Caco-2 (cell line): Measurements from ENCODE around the gene IL12RB2. TPM values are rescaled to one million over a fixed set of nuclear protein-coding genes. Genes with fewer than 3 reads are reported as not detected.

Source experiments
- BruUV-seq: library from RNA; stranded (reverse); fragments of 400-500 nt; replicated peaks from 2 replicates; lab custom pipeline; 2021; lab: Mats Ljungman, UMichigan
- CTCF ChIA-PET: fragments of 300-600 bp; sonication (Branson Sonifier 250); formaldehyde crosslinking; loops from one replicate; lab custom pipeline; 2022; ENCODE audit warnings: antibody characterized with exemption; lab: Charles Lee
- POLR2A ChIA-PET: fragments of 300-600 bp; sonication (Branson Sonifier 250); formaldehyde crosslinking; loops from one replicate; lab custom pipeline; 2022; ENCODE audit warnings: antibody characterized with exemption; lab: Charles Lee
- DNase-seq, 2 experiments: peaks; one replicate each; pipeline versions ENCODE4 v3.0.0 to v3.0.0-alpha.2; 2020 to 2022
- H3K27me3 ChIP-seq: replicated peaks from 2 replicates; pipeline ENCODE4 v1.6.0; 2011; ENCODE audit warnings: low read length; ENCODE audit not compliant: control insufficient read depth, insufficient read depth
- H3K36me3 ChIP-seq: 2 replicates; pipeline ENCODE4 v1.5.1; 2011; ENCODE audit warnings: low read length; ENCODE audit not compliant: control insufficient read depth, insufficient read depth
- H3K4me1 ChIP-seq: fragments of 250-450 bp; sonication (Bioruptor Pico); 2 replicates; pipeline ENCODE4 v1.5.1; 2020; ENCODE audit warnings: mild to moderate bottlenecking
- H3K4me3 ChIP-seq: 2 replicates; pipeline ENCODE4 v1.5.1; 2011; ENCODE audit warnings: low read depth, mild to moderate bottlenecking, control low read depth, low read length
- H3K9me3 ChIP-seq: fragments of 250-450 bp; sonication (Bioruptor Pico); 2 replicates; pipeline ENCODE4 v1.5.1; 2020; ENCODE audit warnings: mild to moderate bottlenecking, moderate library complexity
- H3K27ac Mint-ChIP-seq: one replicate; pipeline ENCODE4 v1.8.0; 2022; ENCODE audit warnings: mixed read lengths; ENCODE audit not compliant: unreplicated experiment
- H3K27me3 Mint-ChIP-seq: one replicate; pipeline ENCODE4 v1.8.0; 2022; ENCODE audit warnings: mixed read lengths; ENCODE audit not compliant: insufficient read depth, unreplicated experiment
- H3K36me3 Mint-ChIP-seq: one replicate; pipeline ENCODE4 v1.8.0; 2022; ENCODE audit warnings: mild to moderate bottlenecking, mixed read lengths; ENCODE audit not compliant: insufficient read depth, unreplicated experiment
- H3K4me1 Mint-ChIP-seq: one replicate; pipeline ENCODE4 v1.8.0; 2022; ENCODE audit warnings: low read depth, mixed read lengths; ENCODE audit not compliant: unreplicated experiment
- H3K4me3 Mint-ChIP-seq: one replicate; pipeline ENCODE4 v1.8.0; 2022; ENCODE audit warnings: mild to moderate bottlenecking, moderate library complexity, mixed read lengths; ENCODE audit not compliant: unreplicated experiment
- H3K9me3 Mint-ChIP-seq: one replicate; pipeline ENCODE4 v1.8.0; 2022; ENCODE audit warnings: mixed read lengths; ENCODE audit not compliant: unreplicated experiment
- intact Hi-C: fragments of 100-400 bp; cut with micrococcal nuclease; formaldehyde crosslinking; loops from one replicate; pipeline ENCODE4 v1.10.0; 2022; ENCODE audit not compliant: unreplicated experiment
- total RNA-seq: library from RNA; stranded (reverse); gene quantifications from 2 replicates; pipeline ENCODE4 v1.2.3, GENCODE V29; 2022
- TF ChIP-seq, protein P1 (sequence below), 2 experiments: fragments of 200-600 bp in 1 of 2; IDR thresholded peaks; 1 replicate in 1 of 2; 2 replicates in 1 of 2; pipeline versions ENCODE4 v1.5.1 to v1.8.0; 2011 to 2022; ENCODE audit warnings: antibody characterized with exemption in 1 of 2, control low read depth in 1 of 2, inconsistent platforms in 1 of 2, low read depth in 1 of 2, low read length in 1 of 2, mild to moderate bottlenecking in 1 of 2, moderate library complexity in 1 of 2; ENCODE audit not compliant: insufficient read depth in 1 of 2, severe bottlenecking in 1 of 2, unreplicated experiment in 1 of 2

The IL12RB2 gene
- total RNA-seq, 1 experiment from 2014 or later, result 0.54 TPM

DNA sequence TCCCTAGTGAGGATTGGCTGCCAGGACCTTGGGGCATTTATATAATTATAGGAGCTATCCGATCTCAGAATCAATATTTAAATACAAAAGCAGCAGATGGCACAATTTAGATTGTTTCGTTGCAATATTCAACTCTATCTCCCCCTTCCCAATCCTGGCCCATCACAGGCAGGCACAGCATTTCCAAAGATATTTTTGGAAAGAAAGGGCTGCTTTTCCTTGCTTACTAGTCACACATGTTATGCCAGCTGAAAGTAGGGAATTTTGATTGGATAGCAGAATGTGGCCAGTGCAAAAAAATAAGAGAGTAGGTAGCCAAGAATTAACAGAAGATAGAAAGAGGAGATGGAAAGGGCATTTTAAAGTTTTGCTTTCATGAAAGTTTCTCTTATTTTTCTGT lies 37.9 kb downstream of the IL12RB2 start:
- Mint-ChIP-seq H3K4me1 (no peaks in the 10 kb centered on the region), H3K27me3 (no peaks in the 10 kb centered on the region), H3K27ac (no peak overlapping the region), H3K36me3 (no peaks in the 10 kb centered on the region), H3K4me3 (no peak overlapping the region), H3K9me3 (no peaks in the 10 kb centered on the region)
- BruUV-seq, result no TSS peak
- H3K4me3 ChIP-seq, result no peak overlapping the region
- H3K36me3 ChIP-seq, result no peaks in the 10 kb centered on the region
- H3K9me3 ChIP-seq, result no peaks in the 10 kb centered on the region
- CTCF ChIA-PET, result no interaction called here
- no peak for DNase-seq
- H3K27me3 ChIP-seq, result no peaks in the 10 kb centered on the region
- no peaks in the 10 kb centered on the region for H3K4me1 ChIP-seq
- TF ChIP-seq, protein P1, sequence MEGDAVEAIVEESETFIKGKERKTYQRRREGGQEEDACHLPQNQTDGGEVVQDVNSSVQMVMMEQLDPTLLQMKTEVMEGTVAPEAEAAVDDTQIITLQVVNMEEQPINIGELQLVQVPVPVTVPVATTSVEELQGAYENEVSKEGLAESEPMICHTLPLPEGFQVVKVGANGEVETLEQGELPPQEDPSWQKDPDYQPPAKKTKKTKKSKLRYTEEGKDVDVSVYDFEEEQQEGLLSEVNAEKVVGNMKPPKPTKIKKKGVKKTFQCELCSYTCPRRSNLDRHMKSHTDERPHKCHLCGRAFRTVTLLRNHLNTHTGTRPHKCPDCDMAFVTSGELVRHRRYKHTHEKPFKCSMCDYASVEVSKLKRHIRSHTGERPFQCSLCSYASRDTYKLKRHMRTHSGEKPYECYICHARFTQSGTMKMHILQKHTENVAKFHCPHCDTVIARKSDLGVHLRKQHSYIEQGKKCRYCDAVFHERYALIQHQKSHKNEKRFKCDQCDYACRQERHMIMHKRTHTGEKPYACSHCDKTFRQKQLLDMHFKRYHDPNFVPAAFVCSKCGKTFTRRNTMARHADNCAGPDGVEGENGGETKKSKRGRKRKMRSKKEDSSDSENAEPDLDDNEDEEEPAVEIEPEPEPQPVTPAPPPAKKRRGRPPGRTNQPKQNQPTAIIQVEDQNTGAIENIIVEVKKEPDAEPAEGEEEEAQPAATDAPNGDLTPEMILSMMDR (IDR thresholded peaks at IDR 0.05; ENCODE audit: insufficient read depth in 1 of 2, low read depth in 1 of 2, low read length in 1 of 2, severe bottlenecking in 1 of 2, unreplicated experiment in 1 of 2), result no peak
- POLR2A ChIA-PET, result no interaction called here
- intact Hi-C loops, result loop anchor here (5.0 kb wide), 1 partner anchor 62 kb away; no protein-coding TSS in a partner anchor

DNA sequence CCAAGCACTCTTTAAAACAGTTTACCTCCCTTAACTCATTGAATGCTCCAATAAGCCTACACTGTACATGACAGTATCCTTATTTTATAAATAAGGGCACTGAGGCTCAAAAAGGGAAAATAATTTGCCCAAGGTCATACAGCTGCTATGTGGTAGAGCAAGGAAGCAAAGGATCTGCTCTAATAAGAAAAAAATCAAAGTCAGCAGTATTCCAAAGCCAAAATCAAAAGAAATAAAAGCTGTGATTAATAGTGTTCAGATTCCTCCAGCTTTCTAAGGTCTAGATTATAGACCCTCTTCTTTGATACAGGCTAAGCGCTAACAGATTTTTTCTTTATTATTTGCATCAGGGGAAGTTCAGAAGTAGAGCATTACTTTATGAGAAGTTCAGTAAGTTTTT lies 39.3 kb downstream of the IL12RB2 start:
- no peaks in the 10 kb centered on the region for H3K36me3 ChIP-seq
- no peaks in the 10 kb centered on the region for H3K27me3 ChIP-seq
- no peak overlapping the region for H3K4me3 ChIP-seq
- ChIA-PET CTCF (interaction anchor here (1.2 kb wide), 1 partner anchor 153 kb away, joined by 3 read pairs; no protein-coding TSS in a partner anchor), POLR2A (no interaction called here)
- H3K4me3 Mint-ChIP-seq, result no peak overlapping the region
- H3K9me3 ChIP-seq, result no peaks in the 10 kb centered on the region
- H3K4me1 ChIP-seq, result no peaks in the 10 kb centered on the region
- intact Hi-C loops, result loop anchor here (1.0 to 5.0 kb wide), 3 partner anchors 60 to 153 kb away; no protein-coding TSS in a partner anchor
- no peak for DNase-seq
- H3K36me3 Mint-ChIP-seq, result no peaks in the 10 kb centered on the region
- no peaks in the 10 kb centered on the region for H3K9me3 Mint-ChIP-seq
- H3K27me3 Mint-ChIP-seq, result no peaks in the 10 kb centered on the region
- H3K27ac Mint-ChIP-seq, result no peak overlapping the region
- BruUV-seq, result no TSS peak
- TF ChIP-seq, protein P1 (IDR thresholded peaks at IDR 0.05; ENCODE audit: insufficient read depth in 1 of 2, low read depth in 1 of 2, low read length in 1 of 2, severe bottlenecking in 1 of 2, unreplicated experiment in 1 of 2), result no peak
- no peaks in the 10 kb centered on the region for H3K4me1 Mint-ChIP-seq

DNA sequence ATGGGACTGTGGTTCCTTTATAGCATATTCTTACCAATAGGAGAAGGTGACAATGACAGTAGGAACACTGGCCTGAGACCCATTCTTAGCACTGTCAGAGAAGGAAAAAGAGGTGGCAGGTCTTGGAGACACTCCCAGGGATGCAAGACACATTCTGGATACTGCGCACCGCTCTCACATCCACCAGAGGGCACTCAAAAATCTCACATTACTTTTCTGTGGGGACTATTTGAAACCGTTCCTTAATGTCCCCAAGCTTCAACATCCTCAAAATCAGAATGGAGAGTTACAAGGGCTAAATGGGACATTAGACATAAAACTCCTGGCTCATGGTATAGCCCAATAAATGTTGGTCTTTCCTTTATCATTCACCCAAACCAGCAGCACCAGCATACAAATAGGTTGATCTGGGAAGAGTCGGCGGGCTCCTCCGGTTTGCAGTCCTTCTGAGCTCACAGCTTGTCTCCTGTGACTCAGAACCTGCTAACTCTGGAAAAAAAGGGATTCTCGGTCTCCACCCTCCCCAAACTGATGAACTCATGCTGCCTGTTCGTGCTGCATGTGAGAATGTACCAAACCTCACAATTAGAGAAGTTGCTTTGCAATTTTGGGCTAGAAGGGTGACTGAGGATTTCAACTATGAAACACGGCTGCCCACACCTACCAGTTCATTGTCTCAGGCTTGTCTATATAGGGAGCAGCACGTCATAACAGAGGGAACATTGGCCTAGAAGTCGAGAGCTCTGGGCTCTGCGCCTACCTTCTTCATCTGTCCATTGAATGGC lies 40.2 kb downstream of the IL12RB2 start:
- no peaks in the 10 kb centered on the region for H3K27me3 Mint-ChIP-seq
- ChIA-PET CTCF (interaction anchor here (0.6 to 1.7 kb wide), 4 partner anchors 46 to 152 kb away, joined by 3 to 8 read pairs (median 4); no protein-coding TSS in a partner anchor), POLR2A (no interaction called here)
- no peak overlapping the region for H3K4me3 ChIP-seq
- H3K4me3 Mint-ChIP-seq, result no peak overlapping the region
- no peaks in the 10 kb centered on the region for H3K9me3 Mint-ChIP-seq
- no peaks in the 10 kb centered on the region for H3K9me3 ChIP-seq
- no peaks in the 10 kb centered on the region for H3K27me3 ChIP-seq
- peak; percentile 36 to 38 for DNase-seq
- TF ChIP-seq, protein P1 (IDR thresholded peaks at IDR 0.05; ENCODE audit: insufficient read depth in 1 of 2, low read depth in 1 of 2, low read length in 1 of 2, severe bottlenecking in 1 of 2, unreplicated experiment in 1 of 2), result peak; percentile 44 to 68
- H3K36me3 Mint-ChIP-seq, result no peaks in the 10 kb centered on the region
- intact Hi-C loops, result loop anchor here (1.0 to 5.0 kb wide), 3 partner anchors 59 to 152 kb away; no protein-coding TSS in a partner anchor
- no peaks in the 10 kb centered on the region for H3K4me1 Mint-ChIP-seq
- H3K27ac Mint-ChIP-seq, result no peak overlapping the region
- BruUV-seq, result no TSS peak
- no peaks in the 10 kb centered on the region for H3K4me1 ChIP-seq
- H3K36me3 ChIP-seq, result no peaks in the 10 kb centered on the region
